HCT116 (cell line): ENCODE measurements around the gene ASB8.

Experiments
- CEBPB ChIP-seq: IDR thresholded peaks from 2 replicates; pipeline ENCODE4 v1.6.1; 2012; ENCODE audit warnings: low read depth
- EZH2 ChIP-seq: fragments of 200-600 bp; sonication (generic); IDR thresholded peaks from 2 replicates; pipeline ENCODE4 v1.6.1; 2017; ENCODE audit warnings: antibody characterized with exemption, mixed run types
- POLR2A ChIP-seq: IDR thresholded peaks from 2 replicates; pipeline ENCODE4 v1.7.0; 2011; ENCODE audit warnings: borderline replicate concordance; ENCODE audit not compliant: insufficient read depth, insufficient read length; ENCODE audit errors: extremely low read depth
- POLR2AphosphoS5 ChIP-seq: IDR thresholded peaks from 2 replicates; pipeline ENCODE4 v1.6.1; 2011; ENCODE audit warnings: mild to moderate bottlenecking, low read depth, low read length, moderate library complexity
- SP1 ChIP-seq: IDR thresholded peaks from 2 replicates; pipeline ENCODE4 v1.6.1; 2012; ENCODE audit warnings: low read depth
- TF ChIP-seq, protein P1 (sequence below), 3 experiments: fragments of 200-600 bp in 1 of 3; sonication (generic) in 1 of 3; IDR thresholded peaks in 2 of 3; conservative IDR thresholded peaks in 1 of 3; 2 replicates each; pipeline ENCODE4 v1.5.1; 2012 to 2017; ENCODE audit warnings: low read depth in 2 of 3, low read length in 2 of 3, antibody characterized with exemption in 1 of 3, borderline replicate concordance in 1 of 3, control low read depth in 1 of 3, mild to moderate bottlenecking in 1 of 3, mixed read lengths in 1 of 3, mixed run types in 1 of 3, moderate library complexity in 1 of 3; ENCODE audit not compliant: insufficient read depth in 1 of 3
- TF ChIP-seq, protein P2 (sequence below): IDR thresholded peaks from 2 replicates; pipeline ENCODE4 v1.6.1; 2012
- TF ChIP-seq, protein P3 (sequence below): IDR thresholded peaks from 2 replicates; pipeline ENCODE4 v1.6.1; 2012; ENCODE audit warnings: low read depth
- TF ChIP-seq, protein P4 (sequence below): IDR thresholded peaks from 2 replicates; pipeline ENCODE4 v1.6.1; 2012

DNA sequence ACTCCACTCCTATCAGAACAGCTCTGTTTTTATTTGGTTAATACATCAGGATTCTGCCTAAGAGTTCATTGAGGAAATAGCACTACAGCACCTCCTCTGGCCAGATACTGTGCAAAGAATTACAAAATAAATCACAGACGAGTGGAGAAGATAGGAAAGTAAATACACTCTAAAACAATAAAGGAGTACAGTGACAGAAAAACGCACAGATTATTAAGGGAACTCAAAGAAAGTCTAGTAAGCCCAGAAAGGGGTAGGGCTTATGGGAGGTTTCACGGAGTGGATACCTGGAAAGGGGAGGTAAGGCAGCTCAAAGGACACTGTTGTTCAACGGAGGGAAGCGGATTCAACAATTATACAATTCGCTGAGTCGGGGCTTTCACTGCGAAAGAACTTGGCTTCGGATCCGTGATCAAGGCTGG lies 40.2 kb upstream of the ASB8 start:
- TF ChIP-seq EZH2, result no peak
- TF ChIP-seq, protein P1, sequence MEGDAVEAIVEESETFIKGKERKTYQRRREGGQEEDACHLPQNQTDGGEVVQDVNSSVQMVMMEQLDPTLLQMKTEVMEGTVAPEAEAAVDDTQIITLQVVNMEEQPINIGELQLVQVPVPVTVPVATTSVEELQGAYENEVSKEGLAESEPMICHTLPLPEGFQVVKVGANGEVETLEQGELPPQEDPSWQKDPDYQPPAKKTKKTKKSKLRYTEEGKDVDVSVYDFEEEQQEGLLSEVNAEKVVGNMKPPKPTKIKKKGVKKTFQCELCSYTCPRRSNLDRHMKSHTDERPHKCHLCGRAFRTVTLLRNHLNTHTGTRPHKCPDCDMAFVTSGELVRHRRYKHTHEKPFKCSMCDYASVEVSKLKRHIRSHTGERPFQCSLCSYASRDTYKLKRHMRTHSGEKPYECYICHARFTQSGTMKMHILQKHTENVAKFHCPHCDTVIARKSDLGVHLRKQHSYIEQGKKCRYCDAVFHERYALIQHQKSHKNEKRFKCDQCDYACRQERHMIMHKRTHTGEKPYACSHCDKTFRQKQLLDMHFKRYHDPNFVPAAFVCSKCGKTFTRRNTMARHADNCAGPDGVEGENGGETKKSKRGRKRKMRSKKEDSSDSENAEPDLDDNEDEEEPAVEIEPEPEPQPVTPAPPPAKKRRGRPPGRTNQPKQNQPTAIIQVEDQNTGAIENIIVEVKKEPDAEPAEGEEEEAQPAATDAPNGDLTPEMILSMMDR (IDR thresholded peaks at IDR 0.05 in 2 of 3, conservative IDR thresholded peaks at IDR 0.05 in 1 of 3; ENCODE audit: borderline replicate concordance in 1 of 3, insufficient read depth in 1 of 3, low read depth in 2 of 3, low read length in 2 of 3), result peak; percentile 36 to 69 (median 59); a peak in 5 of 6 replicates
- no peak for TF ChIP-seq POLR2AphosphoS5
- TF ChIP-seq, protein P2, sequence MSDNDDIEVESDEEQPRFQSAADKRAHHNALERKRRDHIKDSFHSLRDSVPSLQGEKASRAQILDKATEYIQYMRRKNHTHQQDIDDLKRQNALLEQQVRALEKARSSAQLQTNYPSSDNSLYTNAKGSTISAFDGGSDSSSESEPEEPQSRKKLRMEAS, result 0 out of 2 replicates have a peak, but pooled peaks have one; percentile 19
- no peak for TF ChIP-seq POLR2A
- no peak for TF ChIP-seq SP1
- TF ChIP-seq CEBPB, result no peak
- TF ChIP-seq, protein P3, sequence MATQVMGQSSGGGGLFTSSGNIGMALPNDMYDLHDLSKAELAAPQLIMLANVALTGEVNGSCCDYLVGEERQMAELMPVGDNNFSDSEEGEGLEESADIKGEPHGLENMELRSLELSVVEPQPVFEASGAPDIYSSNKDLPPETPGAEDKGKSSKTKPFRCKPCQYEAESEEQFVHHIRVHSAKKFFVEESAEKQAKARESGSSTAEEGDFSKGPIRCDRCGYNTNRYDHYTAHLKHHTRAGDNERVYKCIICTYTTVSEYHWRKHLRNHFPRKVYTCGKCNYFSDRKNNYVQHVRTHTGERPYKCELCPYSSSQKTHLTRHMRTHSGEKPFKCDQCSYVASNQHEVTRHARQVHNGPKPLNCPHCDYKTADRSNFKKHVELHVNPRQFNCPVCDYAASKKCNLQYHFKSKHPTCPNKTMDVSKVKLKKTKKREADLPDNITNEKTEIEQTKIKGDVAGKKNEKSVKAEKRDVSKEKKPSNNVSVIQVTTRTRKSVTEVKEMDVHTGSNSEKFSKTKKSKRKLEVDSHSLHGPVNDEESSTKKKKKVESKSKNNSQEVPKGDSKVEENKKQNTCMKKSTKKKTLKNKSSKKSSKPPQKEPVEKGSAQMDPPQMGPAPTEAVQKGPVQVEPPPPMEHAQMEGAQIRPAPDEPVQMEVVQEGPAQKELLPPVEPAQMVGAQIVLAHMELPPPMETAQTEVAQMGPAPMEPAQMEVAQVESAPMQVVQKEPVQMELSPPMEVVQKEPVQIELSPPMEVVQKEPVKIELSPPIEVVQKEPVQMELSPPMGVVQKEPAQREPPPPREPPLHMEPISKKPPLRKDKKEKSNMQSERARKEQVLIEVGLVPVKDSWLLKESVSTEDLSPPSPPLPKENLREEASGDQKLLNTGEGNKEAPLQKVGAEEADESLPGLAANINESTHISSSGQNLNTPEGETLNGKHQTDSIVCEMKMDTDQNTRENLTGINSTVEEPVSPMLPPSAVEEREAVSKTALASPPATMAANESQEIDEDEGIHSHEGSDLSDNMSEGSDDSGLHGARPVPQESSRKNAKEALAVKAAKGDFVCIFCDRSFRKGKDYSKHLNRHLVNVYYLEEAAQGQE, result no peak
- TF ChIP-seq, protein P4, sequence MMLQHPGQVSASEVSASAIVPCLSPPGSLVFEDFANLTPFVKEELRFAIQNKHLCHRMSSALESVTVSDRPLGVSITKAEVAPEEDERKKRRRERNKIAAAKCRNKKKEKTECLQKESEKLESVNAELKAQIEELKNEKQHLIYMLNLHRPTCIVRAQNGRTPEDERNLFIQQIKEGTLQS, result no peak
